ENCODE measurements around the gene KIAA0232.

The KIAA0232 gene

GRCh38 chr4:6852582-6852981 lies 70.1 kb downstream of the KIAA0232 start:
- no peak for FAIRE-seq

- no peak for FAIRE-seq
These were observed 71.7 kb downstream of the KIAA0232 start for GRCh38 chr4:6854098-6854744.

GRCh38 chr4:6855692-6856297 lies 73.3 kb downstream of the KIAA0232 start:
- FAIRE-seq: no peak

GRCh38 chr4:6856391-6856790 lies 73.9 kb downstream of the KIAA0232 start:
- no peak for FAIRE-seq

GRCh38 chr4:6857009-6857882 lies 74.7 kb downstream of the KIAA0232 start:
- no peak for FAIRE-seq

GRCh38 chr4:6858997-6859396 lies 76.5 kb downstream of the KIAA0232 start:
- FAIRE-seq: no peak

- no peak for FAIRE-seq
These were observed 77.0 kb downstream of the KIAA0232 start for GRCh38 chr4:6859543-6859942.

- no peak for FAIRE-seq
These were observed 85.9 kb downstream of the KIAA0232 start for GRCh38 chr4:6868386-6868785.

GRCh38 chr4:6869944-6870343 lies 87.4 kb downstream of the KIAA0232 start:
- FAIRE-seq: no peak

- FAIRE-seq: no peak
These were observed 90.8 kb downstream of the KIAA0232 start for GRCh38 chr4:6873291-6873690.

- FAIRE-seq: no peak
These were observed 91.4 kb downstream of the KIAA0232 start for GRCh38 chr4:6873792-6874461.

- no peak for FAIRE-seq
These were observed 92.5 kb downstream of the KIAA0232 start for GRCh38 chr4:6874981-6875380.

GRCh38 chr4:6875431-6875831 lies 92.9 kb downstream of the KIAA0232 start:
- FAIRE-seq: no peak

- no peak for FAIRE-seq
These were observed 93.9 kb downstream of the KIAA0232 start for GRCh38 chr4:6876440-6876839.

GRCh38 chr4:6877067-6877466 lies 94.5 kb downstream of the KIAA0232 start:
- FAIRE-seq: no peak

- no peak for FAIRE-seq
These were observed 96.0 kb downstream of the KIAA0232 start for GRCh38 chr4:6878451-6879059.

- no peak for FAIRE-seq
These were observed 98.2 kb downstream of the KIAA0232 start for GRCh38 chr4:6880691-6881090.

- FAIRE-seq: no peak
These were observed 99.4 kb downstream of the KIAA0232 start for GRCh38 chr4:6881908-6882307.

GRCh38 chr4:6884341-6884870 lies 101.9 kb downstream of the KIAA0232 start:
- FAIRE-seq: no peak

GRCh38 chr4:6885953-6886557 lies 103.5 kb downstream of the KIAA0232 start:
- no peak for FAIRE-seq

GRCh38 chr4:6886886-6887285 lies 104.4 kb downstream of the KIAA0232 start:
- no peak for FAIRE-seq
